HepG2 (cell line): ENCODE data around the gene FGF3.

Source experiments
- NCOA5 ChIP-seq: sonication (generic); formaldehyde crosslinking; IDR thresholded peaks from 2 replicates; pipeline ENCODE4 v1.4.0; 2020; ENCODE audit warnings: missing genetic modification reagents
- SMC3 ChIP-seq: IDR thresholded peaks from 2 replicates; pipeline ENCODE4 v1.6.1; 2011; ENCODE audit warnings: low read length, improper control_type of control experiment
- ZHX1 ChIP-seq: sonication (generic); formaldehyde crosslinking; IDR thresholded peaks from 2 replicates; pipeline ENCODE4 v1.8.1; 2022; ENCODE audit warnings: low read depth, mild to moderate bottlenecking, missing genetic modification reagents

DNA sequence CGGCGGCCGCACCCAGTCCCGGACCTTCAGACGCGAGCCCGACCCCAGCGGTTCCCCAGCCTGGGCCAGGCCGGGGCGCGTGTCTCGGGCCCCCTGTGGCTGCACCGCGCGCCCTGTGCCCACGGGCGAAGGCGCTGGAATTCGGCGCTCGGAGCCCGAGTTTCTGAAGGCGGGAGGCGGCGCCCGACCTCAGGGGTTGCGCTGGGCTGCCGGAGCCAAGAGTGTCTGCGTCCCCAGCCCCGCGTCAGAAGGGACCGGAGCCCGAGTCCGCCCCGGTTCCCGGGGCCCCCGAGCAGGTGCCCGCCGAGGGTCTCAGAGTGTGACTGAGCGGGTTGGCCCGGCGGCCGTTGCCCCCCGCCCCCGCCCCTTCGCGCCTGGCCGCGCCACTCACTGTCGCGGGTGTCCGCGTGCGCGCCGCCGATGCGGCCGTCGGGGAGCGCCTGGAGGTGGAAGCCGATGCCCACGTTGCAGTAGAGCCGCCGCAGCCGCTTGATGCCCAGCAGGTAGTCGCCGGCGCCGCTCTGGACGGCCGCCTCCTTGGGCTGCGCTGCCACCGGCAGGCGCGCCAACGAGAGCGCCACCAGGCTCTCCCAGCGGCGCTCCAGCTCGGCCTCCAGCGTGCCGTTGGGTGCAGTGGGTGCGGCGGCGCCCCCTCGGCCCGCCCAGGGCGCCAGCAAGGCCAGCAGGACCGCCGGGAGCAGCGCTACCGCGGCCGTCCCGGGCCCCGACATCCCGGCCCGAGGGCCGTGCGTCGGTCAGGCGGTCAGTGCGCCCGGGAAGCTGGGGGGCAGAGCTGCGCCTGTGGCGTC is 44.7 kb downstream of the FGF3 start:
- TF ChIP-seq SMC3 (no peak), NCOA5 (CRISPR knock-in tag) (no peak), ZHX1 (CRISPR knock-in tag) (no peak)
